Measurements from ENCODE around the gene TMEM63C. TPM values are rescaled to one million over a fixed set of nuclear protein-coding genes. Genes with fewer than 3 reads are reported as not detected.

The TMEM63C gene
- total RNA-seq, 4 donors from 2014 or later, result 12.3 to 32.8 (median 19.9) TPM

GRCh38 chr14:77246784-77247183 lies 65.2 kb downstream of the TMEM63C start:
- no peak overlapping the region for H3K4me3 ChIP-seq
- WGBS, result 78% methylated on average over 1 of the region's 1 CpG
- H3K9me3 ChIP-seq, result no peaks in the 10 kb centered on the region
- no peaks in the 10 kb centered on the region for H3K27me3 ChIP-seq
- H3K36me3 ChIP-seq, result no peaks in the 10 kb centered on the region
- TF ChIP-seq POLR2AphosphoS5 (IDR thresholded peaks at IDR 0.05) (no peak), POLR2A (IDR thresholded peaks at IDR 0.05) (no peak), CTCF (IDR thresholded peaks at IDR 0.05) (no peak), EP300 (IDR thresholded peaks at IDR 0.05) (no peak)
- DNase-seq (ENCODE audit: low spot score in 2 of 2), result no peak
- H3K27ac ChIP-seq, result no peak overlapping the region
- no peaks in the 10 kb centered on the region for H3K4me1 ChIP-seq

GRCh38 chr14:77248666-77249065 lies 67.1 kb downstream of the TMEM63C start:
- Histone ChIP-seq H3K4me1 (no peaks in the 10 kb centered on the region), H3K27ac (no peak overlapping the region), H3K9me3 (no peaks in the 10 kb centered on the region), H3K36me3 (no peaks in the 10 kb centered on the region), H3K4me3 (no peak overlapping the region), H3K27me3 (no peaks in the 10 kb centered on the region)
- TF ChIP-seq POLR2A (IDR thresholded peaks at IDR 0.05) (no peak), POLR2AphosphoS5 (IDR thresholded peaks at IDR 0.05) (no peak), CTCF (IDR thresholded peaks at IDR 0.05) (no peak), EP300 (IDR thresholded peaks at IDR 0.05) (no peak)
- no peak for DNase-seq (ENCODE audit: low spot score in 2 of 2)
- WGBS, result 100% methylated on average over 1 of the region's 7 CpGs

- TF ChIP-seq POLR2AphosphoS5 (IDR thresholded peaks at IDR 0.05) (no peak), POLR2A (IDR thresholded peaks at IDR 0.05) (no peak), EP300 (IDR thresholded peaks at IDR 0.05) (no peak), CTCF (IDR thresholded peaks at IDR 0.05) (no peak)
- Histone ChIP-seq H3K27me3 (no peaks in the 10 kb centered on the region), H3K4me3 (no peak overlapping the region), H3K9me3 (no peaks in the 10 kb centered on the region), H3K36me3 (no peaks in the 10 kb centered on the region), H3K4me1 (no peaks in the 10 kb centered on the region), H3K27ac (no peak overlapping the region)
- WGBS, result 89% methylated on average over 6 of the region's 7 CpGs
- DNase-seq (ENCODE audit: low spot score in 2 of 2), result no peak
Observed at GRCh38 chr14:77249286-77249685, 67.7 kb downstream of the TMEM63C start.

- H3K36me3 ChIP-seq, result no peaks in the 10 kb centered on the region
- H3K27ac ChIP-seq, result no peak overlapping the region
- no peaks in the 10 kb centered on the region for H3K4me1 ChIP-seq
- no peaks in the 10 kb centered on the region for H3K27me3 ChIP-seq
- TF ChIP-seq EP300 (IDR thresholded peaks at IDR 0.05), result no peak
- no peak for TF ChIP-seq POLR2AphosphoS5 (IDR thresholded peaks at IDR 0.05)
- no peak for TF ChIP-seq CTCF (IDR thresholded peaks at IDR 0.05)
- H3K4me3 ChIP-seq, result no peak overlapping the region
- no peak for DNase-seq (ENCODE audit: low spot score in 2 of 2)
- no peaks in the 10 kb centered on the region for H3K9me3 ChIP-seq
- WGBS, result 90% methylated on average over 6 of the region's 6 CpGs
Observed at GRCh38 chr14:77250927-77251326, 69.3 kb downstream of the TMEM63C start.

GRCh38 chr14:77251870-77252269 lies 70.3 kb downstream of the TMEM63C start:
- no peak for TF ChIP-seq CTCF (IDR thresholded peaks at IDR 0.05)
- TF ChIP-seq POLR2AphosphoS5 (IDR thresholded peaks at IDR 0.05), result no peak
- TF ChIP-seq POLR2A (IDR thresholded peaks at IDR 0.05), result no peak
- no peak for TF ChIP-seq EP300 (IDR thresholded peaks at IDR 0.05)
- Histone ChIP-seq H3K9me3 (no peaks in the 10 kb centered on the region), H3K36me3 (peaks cover 2% of the 10 kb centered on the region), H3K4me3 (no peak overlapping the region), H3K4me1 (no peaks in the 10 kb centered on the region), H3K27me3 (no peaks in the 10 kb centered on the region), H3K27ac (no peak overlapping the region)
- 93% methylated on average over 11 of the region's 11 CpGs for WGBS
- DNase-seq (ENCODE audit: low spot score in 2 of 2), result no peak
